Panc1 (cell line): ENCODE results near the gene RBPJL.

Source experiments
- CTCF ChIP-seq: fragments of 450-650 bp; IDR thresholded peaks from 2 replicates; pipeline ENCODE4 v1.5.1; 2017; ENCODE audit warnings: mild to moderate bottlenecking
- POLR2AphosphoS5 ChIP-seq: IDR thresholded peaks from 2 replicates; pipeline ENCODE4 v1.6.1; 2012; ENCODE audit warnings: mild to moderate bottlenecking, low read depth, low read length, moderate library complexity
- REST ChIP-seq, 2 experiments: IDR thresholded peaks; 2 replicates each; pipeline ENCODE4 v1.6.1; 2011 to 2012; ENCODE audit warnings: low read depth in 2 of 2, control low read depth in 1 of 2, low read length in 1 of 2, mild to moderate bottlenecking in 1 of 2, moderate library complexity in 1 of 2; ENCODE audit not compliant: insufficient read depth in 1 of 2
- SIN3A ChIP-seq: IDR thresholded peaks from 2 replicates; pipeline ENCODE4 v1.6.1; 2012; ENCODE audit warnings: low read depth, mild to moderate bottlenecking, low read length, moderate library complexity, borderline replicate concordance; ENCODE audit not compliant: insufficient read depth
- TCF7L2 ChIP-seq: IDR thresholded peaks from 2 replicates; pipeline ENCODE4 v1.6.1; 2011; ENCODE audit warnings: mild to moderate bottlenecking, low read depth, low read length, inconsistent platforms

GRCh38 chr20:45352729-45353128 is 46.1 kb downstream of the RBPJL start:
- TF ChIP-seq POLR2AphosphoS5 (no peak), CTCF (no peak), SIN3A (no peak), REST (IDR thresholded peaks at IDR 0.05; ENCODE audit: insufficient read depth in 1 of 2, low read depth in 2 of 2, low read length in 1 of 2) (no peak), TCF7L2 (no peak)
